Sigmoid colon (tissue), 4 donors: Measurements from ENCODE around the gene MGA.

Experiments
- EP300 ChIP-seq, 4 donors: sonication (generic); formaldehyde crosslinking; IDR thresholded peaks; one replicate each; pipeline ENCODE4 v1.6.1; 2017; ENCODE audit warnings: antibody characterized with exemption in 4 of 4
- POLR2A ChIP-seq, 2 donors: fragments of 450-650 bp; IDR thresholded peaks; one replicate each; pipeline ENCODE4 v1.6.1; 2016; ENCODE audit warnings: antibody characterized with exemption in 2 of 2, mild to moderate bottlenecking in 2 of 2, moderate library complexity in 2 of 2
- POLR2AphosphoS5 ChIP-seq, 4 donors: sonication (generic); formaldehyde crosslinking; IDR thresholded peaks; one replicate each; pipeline ENCODE4 v1.6.1; 2017; ENCODE audit warnings: antibody characterized with exemption in 4 of 4
- TF ChIP-seq, protein P1 (sequence below), 4 experiments: fragments of 450-650 bp in 3 of 4; fragments of 200-600 bp in 1 of 4; IDR thresholded peaks; one replicate each; pipeline ENCODE4 v1.5.1; 2016 to 2019; ENCODE audit warnings: antibody characterized with exemption in 4 of 4, mild to moderate bottlenecking in 3 of 4, moderate library complexity in 2 of 4

GRCh38 chr15:41689083-41689482, 28.9 kb downstream of the MGA start:
- TF ChIP-seq, protein P1, sequence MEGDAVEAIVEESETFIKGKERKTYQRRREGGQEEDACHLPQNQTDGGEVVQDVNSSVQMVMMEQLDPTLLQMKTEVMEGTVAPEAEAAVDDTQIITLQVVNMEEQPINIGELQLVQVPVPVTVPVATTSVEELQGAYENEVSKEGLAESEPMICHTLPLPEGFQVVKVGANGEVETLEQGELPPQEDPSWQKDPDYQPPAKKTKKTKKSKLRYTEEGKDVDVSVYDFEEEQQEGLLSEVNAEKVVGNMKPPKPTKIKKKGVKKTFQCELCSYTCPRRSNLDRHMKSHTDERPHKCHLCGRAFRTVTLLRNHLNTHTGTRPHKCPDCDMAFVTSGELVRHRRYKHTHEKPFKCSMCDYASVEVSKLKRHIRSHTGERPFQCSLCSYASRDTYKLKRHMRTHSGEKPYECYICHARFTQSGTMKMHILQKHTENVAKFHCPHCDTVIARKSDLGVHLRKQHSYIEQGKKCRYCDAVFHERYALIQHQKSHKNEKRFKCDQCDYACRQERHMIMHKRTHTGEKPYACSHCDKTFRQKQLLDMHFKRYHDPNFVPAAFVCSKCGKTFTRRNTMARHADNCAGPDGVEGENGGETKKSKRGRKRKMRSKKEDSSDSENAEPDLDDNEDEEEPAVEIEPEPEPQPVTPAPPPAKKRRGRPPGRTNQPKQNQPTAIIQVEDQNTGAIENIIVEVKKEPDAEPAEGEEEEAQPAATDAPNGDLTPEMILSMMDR (IDR thresholded peaks at IDR 0.05), result no peak
- no peak for TF ChIP-seq EP300 (IDR thresholded peaks at IDR 0.05)
- no peak for TF ChIP-seq POLR2A (IDR thresholded peaks at IDR 0.05)
- no peak for TF ChIP-seq POLR2AphosphoS5 (IDR thresholded peaks at IDR 0.05)
